ENCODE results near the gene LAMA5.

LAMA5 gene

GRCh38 chr20:62350629-62351422 is 16.3 kb downstream of the LAMA5 start:
- no peak overlapping the region for H3K4me3 ChIP-seq (ENCODE audit: low read length)
- TF ChIP-seq, protein P1, sequence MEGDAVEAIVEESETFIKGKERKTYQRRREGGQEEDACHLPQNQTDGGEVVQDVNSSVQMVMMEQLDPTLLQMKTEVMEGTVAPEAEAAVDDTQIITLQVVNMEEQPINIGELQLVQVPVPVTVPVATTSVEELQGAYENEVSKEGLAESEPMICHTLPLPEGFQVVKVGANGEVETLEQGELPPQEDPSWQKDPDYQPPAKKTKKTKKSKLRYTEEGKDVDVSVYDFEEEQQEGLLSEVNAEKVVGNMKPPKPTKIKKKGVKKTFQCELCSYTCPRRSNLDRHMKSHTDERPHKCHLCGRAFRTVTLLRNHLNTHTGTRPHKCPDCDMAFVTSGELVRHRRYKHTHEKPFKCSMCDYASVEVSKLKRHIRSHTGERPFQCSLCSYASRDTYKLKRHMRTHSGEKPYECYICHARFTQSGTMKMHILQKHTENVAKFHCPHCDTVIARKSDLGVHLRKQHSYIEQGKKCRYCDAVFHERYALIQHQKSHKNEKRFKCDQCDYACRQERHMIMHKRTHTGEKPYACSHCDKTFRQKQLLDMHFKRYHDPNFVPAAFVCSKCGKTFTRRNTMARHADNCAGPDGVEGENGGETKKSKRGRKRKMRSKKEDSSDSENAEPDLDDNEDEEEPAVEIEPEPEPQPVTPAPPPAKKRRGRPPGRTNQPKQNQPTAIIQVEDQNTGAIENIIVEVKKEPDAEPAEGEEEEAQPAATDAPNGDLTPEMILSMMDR (conservative IDR thresholded peaks at IDR 0.05; ENCODE audit: low read length) = no peak
- no peak for DNase-seq (ENCODE audit: low read depth)

GRCh38 chr20:62350098-62350628 is 16.9 kb downstream of the LAMA5 start:
- no peak for DNase-seq (ENCODE audit: low read depth)
- H3K4me3 ChIP-seq (ENCODE audit: low read length) = no peak overlapping the region
- TF ChIP-seq, protein P1 (conservative IDR thresholded peaks at IDR 0.05; ENCODE audit: low read length) = no peak

DNA sequence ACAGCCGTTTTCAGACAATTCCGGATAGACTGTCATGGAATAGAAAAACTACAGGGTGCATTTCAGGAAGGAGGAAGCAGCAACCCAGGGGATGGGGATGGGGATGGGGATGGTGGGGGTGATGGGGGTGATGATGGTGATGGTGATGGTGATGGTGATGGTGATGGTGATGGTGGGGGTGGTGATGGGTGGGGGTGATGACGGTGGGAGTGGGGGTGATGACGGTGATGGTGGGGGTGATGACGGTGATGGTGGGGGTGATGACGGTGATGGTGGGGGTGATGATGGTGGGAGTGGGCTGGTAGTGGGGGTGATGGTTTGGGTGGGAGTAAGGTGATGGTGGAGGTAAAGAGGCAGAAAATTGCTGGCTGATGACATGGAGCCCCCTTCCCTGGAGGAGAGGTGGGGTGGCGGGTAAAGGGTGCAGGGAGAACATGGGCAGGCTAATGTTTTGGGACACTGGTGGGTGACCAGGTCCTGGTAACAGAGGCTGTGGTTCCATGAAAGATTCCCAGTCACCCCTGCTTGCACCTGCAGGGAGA is 17.5 kb downstream of the LAMA5 start:
- no peak overlapping the region for H3K4me3 ChIP-seq (ENCODE audit: low read length)
- TF ChIP-seq, protein P1 (conservative IDR thresholded peaks at IDR 0.05; ENCODE audit: low read length) = no peak
- DNase-seq (ENCODE audit: low read depth) = no peak

- H3K4me3 ChIP-seq (ENCODE audit: low read length) = no peak overlapping the region
- TF ChIP-seq, protein P1 (conservative IDR thresholded peaks at IDR 0.05; ENCODE audit: low read length) = no peak
- no peak for DNase-seq (ENCODE audit: low read depth)
These were observed 18.5 kb downstream of the LAMA5 start for GRCh38 chr20:62348604-62349003.

- DNase-seq (ENCODE audit: low read depth) = no peak
- no peak overlapping the region for H3K4me3 ChIP-seq (ENCODE audit: low read length)
- TF ChIP-seq, protein P1 (conservative IDR thresholded peaks at IDR 0.05; ENCODE audit: low read length) = no peak
These were observed 19.7 kb downstream of the LAMA5 start for GRCh38 chr20:62347445-62347844.

DNA sequence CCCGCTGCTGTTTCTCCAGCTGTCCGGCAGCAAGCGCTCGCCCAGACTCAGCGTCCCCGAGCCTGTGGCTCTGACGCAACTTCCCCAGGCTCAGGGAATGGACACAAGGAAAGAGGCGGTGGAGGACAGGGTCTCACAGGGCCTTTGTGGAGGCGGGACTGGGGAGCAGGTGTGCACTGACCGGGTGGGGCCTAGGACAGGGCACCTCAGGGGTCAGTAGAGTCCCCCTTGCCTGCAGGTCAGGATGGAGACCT is 20.0 kb downstream of the LAMA5 start:
- H3K4me3 ChIP-seq (ENCODE audit: low read length) = no peak overlapping the region
- TF ChIP-seq, protein P1 (conservative IDR thresholded peaks at IDR 0.05; ENCODE audit: low read length) = no peak
- no peak for DNase-seq (ENCODE audit: low read depth)
